Subcutaneous adipose tissue (tissue), 4 donors: Measurements from ENCODE around the gene ZNF501. TPM values are rescaled to one million over a fixed set of nuclear protein-coding genes. Genes with fewer than 3 reads are reported as not detected.

Source experiments
- total RNA-seq, 4 donors: library from RNA; depleted of rRNA; stranded (reverse); fragments of >200 nt; gene quantifications; one replicate each; pipeline ENCODE4 v1.1.0, GENCODE V29; 2016
- TF ChIP-seq, protein P1 (sequence below): fragments of 450-650 bp; IDR thresholded peaks from one replicate; pipeline ENCODE4 v1.5.1; 2016; ENCODE audit warnings: low read depth, mild to moderate bottlenecking, control low read depth, antibody characterized with exemption, moderate library complexity

The ZNF501 gene
- total RNA-seq, 4 donors from 2014 or later: 3.9 to 9.5 (median 4.6) TPM

GRCh38 chr3:44721231-44722102 is 8.0 kb upstream of the ZNF501 start:
- TF ChIP-seq, protein P1, sequence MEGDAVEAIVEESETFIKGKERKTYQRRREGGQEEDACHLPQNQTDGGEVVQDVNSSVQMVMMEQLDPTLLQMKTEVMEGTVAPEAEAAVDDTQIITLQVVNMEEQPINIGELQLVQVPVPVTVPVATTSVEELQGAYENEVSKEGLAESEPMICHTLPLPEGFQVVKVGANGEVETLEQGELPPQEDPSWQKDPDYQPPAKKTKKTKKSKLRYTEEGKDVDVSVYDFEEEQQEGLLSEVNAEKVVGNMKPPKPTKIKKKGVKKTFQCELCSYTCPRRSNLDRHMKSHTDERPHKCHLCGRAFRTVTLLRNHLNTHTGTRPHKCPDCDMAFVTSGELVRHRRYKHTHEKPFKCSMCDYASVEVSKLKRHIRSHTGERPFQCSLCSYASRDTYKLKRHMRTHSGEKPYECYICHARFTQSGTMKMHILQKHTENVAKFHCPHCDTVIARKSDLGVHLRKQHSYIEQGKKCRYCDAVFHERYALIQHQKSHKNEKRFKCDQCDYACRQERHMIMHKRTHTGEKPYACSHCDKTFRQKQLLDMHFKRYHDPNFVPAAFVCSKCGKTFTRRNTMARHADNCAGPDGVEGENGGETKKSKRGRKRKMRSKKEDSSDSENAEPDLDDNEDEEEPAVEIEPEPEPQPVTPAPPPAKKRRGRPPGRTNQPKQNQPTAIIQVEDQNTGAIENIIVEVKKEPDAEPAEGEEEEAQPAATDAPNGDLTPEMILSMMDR: no peak

GRCh38 chr3:44722103-44722401 is 7.4 kb upstream of the ZNF501 start:
- TF ChIP-seq, protein P1: no peak

DNA sequence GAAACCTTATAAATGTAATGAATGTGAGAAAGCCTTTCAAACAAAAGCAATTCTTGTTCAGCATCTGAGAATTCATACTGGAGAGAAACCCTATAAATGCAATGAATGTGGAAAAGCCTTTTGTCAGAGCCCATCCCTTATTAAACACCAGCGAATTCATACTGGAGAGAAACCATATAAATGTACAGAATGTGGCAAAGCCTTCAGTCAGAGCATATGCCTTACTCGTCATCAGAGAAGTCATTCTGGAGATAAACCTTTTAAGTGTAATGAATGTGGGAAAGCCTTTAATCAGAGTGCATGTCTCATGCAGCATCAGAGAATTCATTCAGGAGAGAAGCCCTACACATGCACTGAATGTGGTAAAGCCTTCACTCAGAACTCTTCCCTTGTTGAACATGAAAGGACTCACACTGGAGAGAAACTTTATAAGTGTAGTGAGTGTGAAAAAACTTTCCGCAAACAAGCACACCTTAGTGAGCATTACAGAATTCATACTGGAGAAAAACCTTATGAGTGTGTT is 5.3 kb downstream of the ZNF501 start:
- TF ChIP-seq, protein P1: no peak

- TF ChIP-seq, protein P1: no peak
Observed at GRCh38 chr3:44761101-44761423, 31.6 kb downstream of the ZNF501 start.

- TF ChIP-seq, protein P1: no peak
Observed at GRCh38 chr3:44761424-44762169, 32.2 kb downstream of the ZNF501 start, which contains the start of the genes KIAA1143 and KIF15. KIAA1143 (minus strand) TSS chr3:44761619; CDS start chr3:44761602, 17 bp downstream. KIF15 (plus strand) TSS chr3:44761794; CDS start chr3:44761866, 72 bp downstream.

- TF ChIP-seq, protein P1: no peak
Observed at GRCh38 chr3:44762170-44762677, 32.8 kb downstream of the ZNF501 start.

- TF ChIP-seq, protein P1: no peak
Observed at GRCh38 chr3:44762690-44763089, 33.3 kb downstream of the ZNF501 start.
